H9 (cell line): ENCODE measurements around the gene DDIAS. TPM values are rescaled to one million over a fixed set of nuclear protein-coding genes. Genes with fewer than 3 reads are reported as not detected.

Source experiments
- DNase-seq: peaks from one replicate; pipeline ENCODE4 v3.0.0-alpha.2; 2017
- H2AFZ ChIP-seq: one replicate; pipeline ENCODE4 v1.6.1; 2013; ENCODE audit warnings: mild to moderate bottlenecking, low read length, control low read depth, moderate library complexity
- H2AK5ac ChIP-seq: 2 replicates; pipeline ENCODE4 v1.6.1; 2013; ENCODE audit warnings: low read length, control low read depth, mixed read lengths; ENCODE audit not compliant: insufficient read length
- H2BK120ac ChIP-seq: one replicate; pipeline ENCODE4 v1.6.1; 2013; ENCODE audit warnings: low read depth, mild to moderate bottlenecking, low read length, control low read depth, inconsistent platforms; ENCODE audit not compliant: poor library complexity, severe bottlenecking
- H2BK12ac ChIP-seq: 2 replicates; pipeline ENCODE4 v1.6.1; 2013; ENCODE audit warnings: low read length, control low read depth, mixed read lengths, low read depth; ENCODE audit not compliant: insufficient read length
- H2BK15ac ChIP-seq: 2 replicates; pipeline ENCODE4 v1.6.1; 2013; ENCODE audit warnings: low read depth, low read length, control low read depth
- H2BK20ac ChIP-seq: one replicate; pipeline ENCODE4 v1.6.1; 2013; ENCODE audit warnings: low read depth, mild to moderate bottlenecking, low read length, control low read depth, inconsistent platforms; ENCODE audit not compliant: poor library complexity, severe bottlenecking
- H2BK5ac ChIP-seq: 2 replicates; pipeline ENCODE4 v1.6.1; 2013; ENCODE audit warnings: low read length, control low read depth, mixed read lengths; ENCODE audit not compliant: insufficient read length
- H3K14ac ChIP-seq: 2 replicates; pipeline ENCODE4 v1.6.1; 2013; ENCODE audit warnings: low read length, control low read depth; ENCODE audit not compliant: insufficient read depth
- H3K18ac ChIP-seq: 2 replicates; pipeline ENCODE4 v1.6.1; 2013; ENCODE audit warnings: low read depth, mild to moderate bottlenecking, mixed read lengths, low read length, control low read depth; ENCODE audit not compliant: insufficient read length
- H3K23ac ChIP-seq: 2 replicates; pipeline ENCODE4 v1.6.1; 2013; ENCODE audit warnings: low read length, control low read depth, mixed read lengths, low read depth; ENCODE audit not compliant: insufficient read length
- H3K23me2 ChIP-seq: 2 replicates; pipeline ENCODE4 v1.6.1; 2013; ENCODE audit warnings: low read depth, mild to moderate bottlenecking, mixed read lengths, low read length, control low read depth; ENCODE audit not compliant: insufficient read length, poor library complexity, severe bottlenecking
- H3K27ac ChIP-seq: 2 replicates; pipeline ENCODE4 v1.5.1; 2013; ENCODE audit warnings: low read length, control low read depth, mixed read lengths, low read depth; ENCODE audit not compliant: insufficient read length
- H3K27me3 ChIP-seq: 2 replicates; pipeline ENCODE4 v1.6.1; 2013; ENCODE audit warnings: low read length, control low read depth, inconsistent platforms; ENCODE audit not compliant: insufficient read depth
- H3K4ac ChIP-seq: 2 replicates; pipeline ENCODE4 v1.6.1; 2013; ENCODE audit warnings: low read depth, mild to moderate bottlenecking, control low read depth, inconsistent platforms, low read length, moderate library complexity
- H3K4me1 ChIP-seq: 2 replicates; pipeline ENCODE4 v1.6.1; 2013; ENCODE audit warnings: low read length, control low read depth, inconsistent platforms; ENCODE audit not compliant: insufficient read depth
- H3K4me2 ChIP-seq: 2 replicates; pipeline ENCODE4 v1.6.1; 2013; ENCODE audit warnings: low read length, control low read depth, mixed read lengths; ENCODE audit not compliant: insufficient read length, insufficient read depth
- H3K56ac ChIP-seq: 2 replicates; pipeline ENCODE4 v1.6.1; 2013; ENCODE audit warnings: low read depth, mild to moderate bottlenecking, mixed read lengths, low read length, control low read depth; ENCODE audit not compliant: insufficient read length
- H3K79me1 ChIP-seq: 2 replicates; pipeline ENCODE4 v1.6.1; 2013; ENCODE audit warnings: low read depth, mild to moderate bottlenecking, moderate library complexity, low read length, control low read depth, inconsistent platforms; ENCODE audit not compliant: insufficient read depth, poor library complexity, severe bottlenecking
- H3K79me2 ChIP-seq: 2 replicates; pipeline ENCODE4 v1.6.1; 2013; ENCODE audit warnings: low read length, control low read depth, inconsistent platforms; ENCODE audit not compliant: insufficient read depth
- H3K9ac ChIP-seq: 2 replicates; pipeline ENCODE4 v1.6.1; 2013; ENCODE audit warnings: low read length, control low read depth, mixed read lengths; ENCODE audit not compliant: insufficient read length; ENCODE audit errors: extremely low read depth
- H3K9me3 ChIP-seq: one replicate; pipeline ENCODE4 v1.6.1; 2013; ENCODE audit warnings: low read depth, low read length, inconsistent platforms; ENCODE audit not compliant: control insufficient read depth
- H3T11ph ChIP-seq: one replicate; pipeline ENCODE4 v1.6.1; 2013; ENCODE audit warnings: mild to moderate bottlenecking, low read length, control low read depth, inconsistent platforms
- H4K20me1 ChIP-seq: one replicate; pipeline ENCODE4 v1.6.1; 2013; ENCODE audit not compliant: control insufficient read depth, insufficient read length, insufficient read depth
- H4K5ac ChIP-seq: 2 replicates; pipeline ENCODE4 v1.6.1; 2013; ENCODE audit warnings: low read depth, mild to moderate bottlenecking, mixed read lengths, low read length, control low read depth; ENCODE audit not compliant: insufficient read length
- H4K8ac ChIP-seq: replicated peaks from 2 replicates; pipeline ENCODE4 v1.6.1; 2013; ENCODE audit warnings: low read length, control low read depth, mixed read lengths, low read depth; ENCODE audit not compliant: insufficient read length
- H4K91ac ChIP-seq: 2 replicates; pipeline ENCODE4 v1.6.1; 2013; ENCODE audit warnings: low read depth, mild to moderate bottlenecking, moderate library complexity, mixed read lengths, low read length, control low read depth; ENCODE audit not compliant: insufficient read length
- H3K27ac Mint-ChIP-seq, 3 experiments: 2 replicates in 2 of 3; 3 replicates in 1 of 3; pipeline ENCODE4 v1.8.0; 2020 to 2021; ENCODE audit warnings: mixed read lengths in 3 of 3, mild to moderate bottlenecking in 1 of 3, moderate library complexity in 1 of 3
- H3K27me3 Mint-ChIP-seq: 2 replicates; pipeline ENCODE4 v1.8.0; 2021; ENCODE audit warnings: low read depth, mild to moderate bottlenecking, moderate library complexity, mixed read lengths
- H3K36me3 Mint-ChIP-seq, 3 experiments: 2 replicates in 2 of 3; 3 replicates in 1 of 3; pipeline ENCODE4 v1.8.0; 2020 to 2021; ENCODE audit warnings: low read depth in 3 of 3, mixed read lengths in 3 of 3; ENCODE audit not compliant: insufficient read depth in 1 of 3
- H3K4me1 Mint-ChIP-seq, 2 experiments: 2 replicates each; pipeline ENCODE4 v1.8.0; 2020; ENCODE audit warnings: mixed read lengths in 2 of 2
- H3K4me3 Mint-ChIP-seq, 2 experiments: 2 replicates in 1 of 2; 3 replicates in 1 of 2; pipeline ENCODE4 v1.8.0; 2020 to 2021; ENCODE audit warnings: mild to moderate bottlenecking in 2 of 2, mixed read lengths in 2 of 2, moderate library complexity in 1 of 2
- H3K9me3 Mint-ChIP-seq, 2 experiments: 2 replicates in 1 of 2; 3 replicates in 1 of 2; pipeline ENCODE4 v1.8.0; 2020; ENCODE audit warnings: mild to moderate bottlenecking in 2 of 2, mixed read lengths in 2 of 2, moderate library complexity in 1 of 2
- WGBS: extraction: QIAGEN DNeasy Blood & Tissue Kit; methylation state at CpG from one replicate; pipeline ENCODE4 v1.1.7; 2013; ENCODE audit warnings: missing lambda C conversion rate, low lambda C conversion rate, mixed read lengths; ENCODE audit not compliant: insufficient read length; ENCODE audit errors: extremely low coverage; 5-methylcytosine and 5-hydroxymethylcytosine counted together
- total RNA-seq: library from RNA; stranded (reverse); gene quantifications from 2 replicates; pipeline ENCODE4 v1.2.1, GENCODE V29; 2021
- TF ChIP-seq, protein P1 (sequence below): fragments of 200-600 bp; sonication (generic); conservative IDR thresholded peaks from 3 replicates; pipeline ENCODE4 v1.8.0; 2021; ENCODE audit warnings: antibody characterized with exemption, mild to moderate bottlenecking

DDIAS gene
- total RNA-seq, 1 experiment from 2014 or later: 18.6 TPM

DNA sequence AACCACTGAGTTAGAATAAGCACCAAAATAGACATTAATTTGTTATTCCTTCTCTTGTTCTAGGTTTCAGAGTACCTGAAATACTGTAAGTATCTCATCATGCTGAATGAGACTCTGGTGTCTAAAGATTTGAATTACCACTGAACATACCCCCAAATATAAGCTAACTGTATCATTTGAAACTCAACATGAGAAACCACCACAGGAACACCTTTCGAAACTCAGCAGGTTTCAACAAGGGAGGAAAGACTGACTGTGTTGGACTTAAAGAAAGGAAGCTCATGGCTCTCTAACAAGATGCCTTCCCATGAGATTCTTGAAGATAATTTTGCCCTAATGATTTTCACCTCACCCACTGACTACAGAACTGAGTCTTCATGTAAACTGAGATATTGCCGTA lies 38.3 kb upstream of the DDIAS start:
- Histone ChIP-seq H3K4ac (no peak overlapping the region), H3K14ac (no peak overlapping the region), H2BK5ac (no peak overlapping the region), H4K91ac (no peak overlapping the region), H2BK20ac (no peak overlapping the region), H3T11ph (no peak overlapping the region), H3K23me2 (no peaks in the 10 kb centered on the region), H2BK15ac (no peak overlapping the region), H3K56ac (no peak overlapping the region), H4K8ac (no peak overlapping the region), H3K79me2 (no peaks in the 10 kb centered on the region; the same call in 1 of the 2 replicates), H4K20me1 (no peaks in the 10 kb centered on the region), H3K4me2 (no peak overlapping the region), H4K5ac (no peak overlapping the region), H3K18ac (no peak overlapping the region), H3K9ac (no peak overlapping the region), H3K27ac (no peak overlapping the region), H3K79me1 (no peaks in the 10 kb centered on the region), H3K9me3 (no peaks in the 10 kb centered on the region), H3K27me3 (no peaks in the 10 kb centered on the region), H2BK12ac (no peak overlapping the region), H3K23ac (no peak overlapping the region), H2AK5ac (no peak overlapping the region), H2BK120ac (no peak overlapping the region), H2AFZ (no peak overlapping the region), H3K4me1 (no peaks in the 10 kb centered on the region)
- H3K27ac Mint-ChIP-seq: no peak overlapping the region
- no peaks in the 10 kb centered on the region for H3K36me3 Mint-ChIP-seq
- peaks cover 2 to 13% of the 10 kb centered on the region in 2 experiments; a peak in 2 of 4 replicates for H3K4me1 Mint-ChIP-seq
- H3K27me3 Mint-ChIP-seq: no peaks in the 10 kb centered on the region
- H3K4me3 Mint-ChIP-seq: no peak overlapping the region
- no peaks in the 10 kb centered on the region for H3K9me3 Mint-ChIP-seq
- WGBS: no CpG with 5 or more reads among the region's 2 CpGs
- TF ChIP-seq, protein P1, sequence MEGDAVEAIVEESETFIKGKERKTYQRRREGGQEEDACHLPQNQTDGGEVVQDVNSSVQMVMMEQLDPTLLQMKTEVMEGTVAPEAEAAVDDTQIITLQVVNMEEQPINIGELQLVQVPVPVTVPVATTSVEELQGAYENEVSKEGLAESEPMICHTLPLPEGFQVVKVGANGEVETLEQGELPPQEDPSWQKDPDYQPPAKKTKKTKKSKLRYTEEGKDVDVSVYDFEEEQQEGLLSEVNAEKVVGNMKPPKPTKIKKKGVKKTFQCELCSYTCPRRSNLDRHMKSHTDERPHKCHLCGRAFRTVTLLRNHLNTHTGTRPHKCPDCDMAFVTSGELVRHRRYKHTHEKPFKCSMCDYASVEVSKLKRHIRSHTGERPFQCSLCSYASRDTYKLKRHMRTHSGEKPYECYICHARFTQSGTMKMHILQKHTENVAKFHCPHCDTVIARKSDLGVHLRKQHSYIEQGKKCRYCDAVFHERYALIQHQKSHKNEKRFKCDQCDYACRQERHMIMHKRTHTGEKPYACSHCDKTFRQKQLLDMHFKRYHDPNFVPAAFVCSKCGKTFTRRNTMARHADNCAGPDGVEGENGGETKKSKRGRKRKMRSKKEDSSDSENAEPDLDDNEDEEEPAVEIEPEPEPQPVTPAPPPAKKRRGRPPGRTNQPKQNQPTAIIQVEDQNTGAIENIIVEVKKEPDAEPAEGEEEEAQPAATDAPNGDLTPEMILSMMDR: no peak
- no peak for DNase-seq
